ENCODE measurements around the gene PWWP2B. TPM values are rescaled to one million over a fixed set of nuclear protein-coding genes. Genes with fewer than 3 reads are reported as not detected.
A peak's percentile ranks its signal among the peaks of the same experiment; 100 is the strongest.

Gene PWWP2B
- total RNA-seq, 1 experiment from 2014 or later: 12.2 TPM

GRCh38 chr10:132431537-132432175 lies 34.7 kb downstream of the PWWP2B start:
- no peak for ATAC-seq
- POLR2A ChIA-PET: no interaction called here
- no peak for DNase-seq (ENCODE audit: low spot score)
- no peaks in the 10 kb centered on the region for H3K36me3 Mint-ChIP-seq
- no peaks in the 10 kb centered on the region for H3K27me3 Mint-ChIP-seq (ENCODE audit: low read depth)
- H3K4me3 Mint-ChIP-seq: no peak overlapping the region
- CTCF ChIA-PET: interaction anchor here (0.6 to 1.1 kb wide), 2 partner anchors 26 to 40 kb away, joined by 3 to 4 read pairs; no protein-coding TSS in a partner anchor
- H3K9me3 Mint-ChIP-seq: no peaks in the 10 kb centered on the region
- H3K4me1 Mint-ChIP-seq: no peaks in the 10 kb centered on the region
- H3K27ac Mint-ChIP-seq: peak overlapping the region; percentile 9; the same call in 1 of the 2 replicates
- TF ChIP-seq ZNF671 (CRISPR knock-in tag; IDR thresholded peaks at IDR 0.05) (no peak), RORB (CRISPR knock-in tag; IDR thresholded peaks at IDR 0.05) (no peak), NFATC4 (CRISPR knock-in tag; IDR thresholded peaks at IDR 0.05) (no peak), CBFB (CRISPR knock-in tag; IDR thresholded peaks at IDR 0.05; ENCODE audit: low read depth) (no peak), GRHL2 (CRISPR knock-in tag; IDR thresholded peaks at IDR 0.05; ENCODE audit: insufficient replicate concordance, severe bottlenecking) (no peak), TEAD1 (CRISPR knock-in tag; IDR thresholded peaks at IDR 0.05) (no peak), ZMAT4 (CRISPR knock-in tag; IDR thresholded peaks at IDR 0.05) (no peak), ATF6 (CRISPR knock-in tag; IDR thresholded peaks at IDR 0.05) (no peak), ZNF416 (CRISPR knock-in tag; IDR thresholded peaks at IDR 0.05) (no peak)
- TF ChIP-seq, protein P1, sequence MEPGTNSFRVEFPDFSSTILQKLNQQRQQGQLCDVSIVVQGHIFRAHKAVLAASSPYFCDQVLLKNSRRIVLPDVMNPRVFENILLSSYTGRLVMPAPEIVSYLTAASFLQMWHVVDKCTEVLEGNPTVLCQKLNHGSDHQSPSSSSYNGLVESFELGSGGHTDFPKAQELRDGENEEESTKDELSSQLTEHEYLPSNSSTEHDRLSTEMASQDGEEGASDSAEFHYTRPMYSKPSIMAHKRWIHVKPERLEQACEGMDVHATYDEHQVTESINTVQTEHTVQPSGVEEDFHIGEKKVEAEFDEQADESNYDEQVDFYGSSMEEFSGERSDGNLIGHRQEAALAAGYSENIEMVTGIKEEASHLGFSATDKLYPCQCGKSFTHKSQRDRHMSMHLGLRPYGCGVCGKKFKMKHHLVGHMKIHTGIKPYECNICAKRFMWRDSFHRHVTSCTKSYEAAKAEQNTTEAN (CRISPR knock-in tag; IDR thresholded peaks at IDR 0.05): no peak
- TF ChIP-seq, protein P2, sequence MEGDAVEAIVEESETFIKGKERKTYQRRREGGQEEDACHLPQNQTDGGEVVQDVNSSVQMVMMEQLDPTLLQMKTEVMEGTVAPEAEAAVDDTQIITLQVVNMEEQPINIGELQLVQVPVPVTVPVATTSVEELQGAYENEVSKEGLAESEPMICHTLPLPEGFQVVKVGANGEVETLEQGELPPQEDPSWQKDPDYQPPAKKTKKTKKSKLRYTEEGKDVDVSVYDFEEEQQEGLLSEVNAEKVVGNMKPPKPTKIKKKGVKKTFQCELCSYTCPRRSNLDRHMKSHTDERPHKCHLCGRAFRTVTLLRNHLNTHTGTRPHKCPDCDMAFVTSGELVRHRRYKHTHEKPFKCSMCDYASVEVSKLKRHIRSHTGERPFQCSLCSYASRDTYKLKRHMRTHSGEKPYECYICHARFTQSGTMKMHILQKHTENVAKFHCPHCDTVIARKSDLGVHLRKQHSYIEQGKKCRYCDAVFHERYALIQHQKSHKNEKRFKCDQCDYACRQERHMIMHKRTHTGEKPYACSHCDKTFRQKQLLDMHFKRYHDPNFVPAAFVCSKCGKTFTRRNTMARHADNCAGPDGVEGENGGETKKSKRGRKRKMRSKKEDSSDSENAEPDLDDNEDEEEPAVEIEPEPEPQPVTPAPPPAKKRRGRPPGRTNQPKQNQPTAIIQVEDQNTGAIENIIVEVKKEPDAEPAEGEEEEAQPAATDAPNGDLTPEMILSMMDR (IDR thresholded peaks at IDR 0.05): no peak
- TF ChIP-seq, protein P3, sequence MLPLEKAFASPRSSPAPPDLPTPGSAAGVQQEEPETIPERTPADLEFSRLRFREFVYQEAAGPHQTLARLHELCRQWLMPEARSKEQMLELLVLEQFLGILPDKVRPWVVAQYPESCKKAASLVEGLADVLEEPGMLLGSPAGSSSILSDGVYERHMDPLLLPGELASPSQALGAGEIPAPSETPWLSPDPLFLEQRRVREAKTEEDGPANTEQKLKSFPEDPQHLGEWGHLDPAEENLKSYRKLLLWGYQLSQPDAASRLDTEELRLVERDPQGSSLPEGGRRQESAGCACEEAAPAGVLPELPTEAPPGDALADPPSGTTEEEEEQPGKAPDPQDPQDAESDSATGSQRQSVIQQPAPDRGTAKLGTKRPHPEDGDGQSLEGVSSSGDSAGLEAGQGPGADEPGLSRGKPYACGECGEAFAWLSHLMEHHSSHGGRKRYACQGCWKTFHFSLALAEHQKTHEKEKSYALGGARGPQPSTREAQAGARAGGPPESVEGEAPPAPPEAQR (CRISPR knock-in tag; IDR thresholded peaks at IDR 0.05): no peak
- TF ChIP-seq, protein P4, sequence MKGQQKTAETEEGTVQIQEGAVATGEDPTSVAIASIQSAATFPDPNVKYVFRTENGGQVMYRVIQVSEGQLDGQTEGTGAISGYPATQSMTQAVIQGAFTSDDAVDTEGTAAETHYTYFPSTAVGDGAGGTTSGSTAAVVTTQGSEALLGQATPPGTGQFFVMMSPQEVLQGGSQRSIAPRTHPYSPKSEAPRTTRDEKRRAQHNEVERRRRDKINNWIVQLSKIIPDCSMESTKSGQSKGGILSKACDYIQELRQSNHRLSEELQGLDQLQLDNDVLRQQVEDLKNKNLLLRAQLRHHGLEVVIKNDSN (CRISPR knock-in tag; IDR thresholded peaks at IDR 0.05): no peak
- TF ChIP-seq, protein P5, sequence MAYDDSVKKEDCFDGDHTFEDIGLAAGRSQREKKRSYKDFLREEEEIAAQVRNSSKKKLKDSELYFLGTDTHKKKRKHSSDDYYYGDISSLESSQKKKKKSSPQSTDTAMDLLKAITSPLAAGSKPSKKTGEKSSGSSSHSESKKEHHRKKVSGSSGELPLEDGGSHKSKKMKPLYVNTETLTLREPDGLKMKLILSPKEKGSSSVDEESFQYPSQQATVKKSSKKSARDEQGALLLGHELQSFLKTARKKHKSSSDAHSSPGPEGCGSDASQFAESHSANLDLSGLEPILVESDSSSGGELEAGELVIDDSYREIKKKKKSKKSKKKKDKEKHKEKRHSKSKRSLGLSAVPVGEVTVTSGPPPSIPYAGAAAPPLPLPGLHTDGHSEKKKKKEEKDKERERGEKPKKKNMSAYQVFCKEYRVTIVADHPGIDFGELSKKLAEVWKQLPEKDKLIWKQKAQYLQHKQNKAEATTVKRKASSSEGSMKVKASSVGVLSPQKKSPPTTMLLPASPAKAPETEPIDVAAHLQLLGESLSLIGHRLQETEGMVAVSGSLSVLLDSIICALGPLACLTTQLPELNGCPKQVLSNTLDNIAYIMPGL (CRISPR knock-in tag; IDR thresholded peaks at IDR 0.05): no peak
- TF ChIP-seq, protein P6, sequence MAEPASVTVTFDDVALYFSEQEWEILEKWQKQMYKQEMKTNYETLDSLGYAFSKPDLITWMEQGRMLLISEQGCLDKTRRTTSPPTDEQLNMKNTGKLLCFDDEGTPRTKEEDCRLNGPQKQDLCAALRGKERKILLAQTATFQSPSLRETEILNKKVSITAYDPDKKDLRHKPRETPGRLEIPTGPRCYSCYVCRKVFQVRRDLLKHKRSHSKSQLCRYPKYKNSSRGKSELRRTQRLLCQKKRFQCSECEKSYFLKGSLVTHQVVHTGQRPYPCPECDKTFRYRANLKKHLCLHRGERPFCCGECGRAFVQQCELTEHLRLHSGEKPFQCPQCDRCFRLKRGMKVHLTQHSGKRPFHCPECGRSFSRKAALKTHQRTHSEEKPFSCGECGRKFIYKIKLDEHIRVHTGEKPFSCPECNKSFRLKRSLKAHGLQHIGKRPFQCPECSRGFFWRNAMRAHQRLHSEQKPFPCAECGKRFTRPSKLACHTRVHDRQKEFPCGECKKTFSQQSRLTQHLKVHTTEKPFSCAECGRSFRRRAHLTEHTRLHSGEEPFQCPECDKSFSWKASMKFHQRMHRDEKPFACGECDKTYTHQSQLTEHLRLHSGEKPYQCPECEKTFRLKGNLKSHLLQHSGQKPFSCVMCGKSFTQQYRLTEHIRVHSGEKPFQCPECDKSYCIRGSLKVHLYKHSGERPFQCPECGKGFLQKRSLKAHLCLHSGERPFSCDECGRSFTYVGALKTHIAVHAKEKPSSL (CRISPR knock-in tag; conservative IDR thresholded peaks at IDR 0.05): no peak

Data from WTC11 (cell line).